OCI-LY1 (cell line): ENCODE data around the gene GNG2.

Experiments
- EZH2 ChIP-seq: fragments of 200-600 bp; sonication (generic), shearing (Covaris generic); IDR thresholded peaks from 2 replicates; pipeline ENCODE4 v1.8.0; 2017; ENCODE audit warnings: borderline replicate concordance, mixed run types, mild to moderate bottlenecking, antibody characterized with exemption, low read length, moderate library complexity, mixed read lengths
- TF ChIP-seq, protein P1 (sequence below): fragments of 200-600 bp; sonication (generic), shearing (Covaris generic); IDR thresholded peaks from 2 replicates; pipeline ENCODE4 v1.5.1; 2017; ENCODE audit warnings: mild to moderate bottlenecking, antibody characterized with exemption, low read length, moderate library complexity, mixed read lengths

- TF ChIP-seq, protein P1, sequence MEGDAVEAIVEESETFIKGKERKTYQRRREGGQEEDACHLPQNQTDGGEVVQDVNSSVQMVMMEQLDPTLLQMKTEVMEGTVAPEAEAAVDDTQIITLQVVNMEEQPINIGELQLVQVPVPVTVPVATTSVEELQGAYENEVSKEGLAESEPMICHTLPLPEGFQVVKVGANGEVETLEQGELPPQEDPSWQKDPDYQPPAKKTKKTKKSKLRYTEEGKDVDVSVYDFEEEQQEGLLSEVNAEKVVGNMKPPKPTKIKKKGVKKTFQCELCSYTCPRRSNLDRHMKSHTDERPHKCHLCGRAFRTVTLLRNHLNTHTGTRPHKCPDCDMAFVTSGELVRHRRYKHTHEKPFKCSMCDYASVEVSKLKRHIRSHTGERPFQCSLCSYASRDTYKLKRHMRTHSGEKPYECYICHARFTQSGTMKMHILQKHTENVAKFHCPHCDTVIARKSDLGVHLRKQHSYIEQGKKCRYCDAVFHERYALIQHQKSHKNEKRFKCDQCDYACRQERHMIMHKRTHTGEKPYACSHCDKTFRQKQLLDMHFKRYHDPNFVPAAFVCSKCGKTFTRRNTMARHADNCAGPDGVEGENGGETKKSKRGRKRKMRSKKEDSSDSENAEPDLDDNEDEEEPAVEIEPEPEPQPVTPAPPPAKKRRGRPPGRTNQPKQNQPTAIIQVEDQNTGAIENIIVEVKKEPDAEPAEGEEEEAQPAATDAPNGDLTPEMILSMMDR, result no peak
- TF ChIP-seq EZH2, result no peak
These were observed 51.8 kb downstream of the GNG2 start for GRCh38 chr14:51912112-51912786.
